Measurements from ENCODE around the gene CEACAM3.

- no peak for TF ChIP-seq CTCF (IDR thresholded peaks at IDR 0.05; ENCODE audit: low read length)
- no peak for TF ChIP-seq EZH2 (optimal IDR thresholded peaks at IDR 0.05; ENCODE audit: low read depth, low read length)
- TF ChIP-seq EZH2phosphoT487 (IDR thresholded peaks at IDR 0.05; ENCODE audit: low read length): no peak
Observed at GRCh38 chr19:41784743-41785142, 11.6 kb upstream of the CEACAM3 start.

All from MM.1S (cell line).